PC-9 (cell line): ENCODE measurements around the gene USH2A.

Experiments
- CTCF ChIP-seq: fragments of 200-600 bp; sonication (generic); conservative IDR thresholded peaks from 2 replicates; pipeline ENCODE4 v1.6.1; 2017; ENCODE audit warnings: mixed run types, antibody characterized with exemption, mild to moderate bottlenecking, moderate library complexity
- EZH2 ChIP-seq: fragments of 200-600 bp; sonication (generic); IDR thresholded peaks from 2 replicates; pipeline ENCODE4 v1.8.0; 2017; ENCODE audit warnings: antibody characterized with exemption, low read depth

GRCh38 chr1:216366979-216367378 is 56.3 kb downstream of the USH2A start:
- TF ChIP-seq CTCF (no peak), EZH2 (no peak)
